ENCODE results near the gene MALT1. TPM values are rescaled to one million over a fixed set of nuclear protein-coding genes. Genes with fewer than 3 reads are reported as not detected.
A peak's percentile ranks its signal among the peaks of the same experiment; 100 is the strongest.

MALT1 gene, protein sequence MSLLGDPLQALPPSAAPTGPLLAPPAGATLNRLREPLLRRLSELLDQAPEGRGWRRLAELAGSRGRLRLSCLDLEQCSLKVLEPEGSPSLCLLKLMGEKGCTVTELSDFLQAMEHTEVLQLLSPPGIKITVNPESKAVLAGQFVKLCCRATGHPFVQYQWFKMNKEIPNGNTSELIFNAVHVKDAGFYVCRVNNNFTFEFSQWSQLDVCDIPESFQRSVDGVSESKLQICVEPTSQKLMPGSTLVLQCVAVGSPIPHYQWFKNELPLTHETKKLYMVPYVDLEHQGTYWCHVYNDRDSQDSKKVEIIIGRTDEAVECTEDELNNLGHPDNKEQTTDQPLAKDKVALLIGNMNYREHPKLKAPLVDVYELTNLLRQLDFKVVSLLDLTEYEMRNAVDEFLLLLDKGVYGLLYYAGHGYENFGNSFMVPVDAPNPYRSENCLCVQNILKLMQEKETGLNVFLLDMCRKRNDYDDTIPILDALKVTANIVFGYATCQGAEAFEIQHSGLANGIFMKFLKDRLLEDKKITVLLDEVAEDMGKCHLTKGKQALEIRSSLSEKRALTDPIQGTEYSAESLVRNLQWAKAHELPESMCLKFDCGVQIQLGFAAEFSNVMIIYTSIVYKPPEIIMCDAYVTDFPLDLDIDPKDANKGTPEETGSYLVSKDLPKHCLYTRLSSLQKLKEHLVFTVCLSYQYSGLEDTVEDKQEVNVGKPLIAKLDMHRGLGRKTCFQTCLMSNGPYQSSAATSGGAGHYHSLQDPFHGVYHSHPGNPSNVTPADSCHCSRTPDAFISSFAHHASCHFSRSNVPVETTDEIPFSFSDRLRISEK
- total RNA-seq, result 10 to 100 TPM; 17.7 to 28.8 TPM

DNA sequence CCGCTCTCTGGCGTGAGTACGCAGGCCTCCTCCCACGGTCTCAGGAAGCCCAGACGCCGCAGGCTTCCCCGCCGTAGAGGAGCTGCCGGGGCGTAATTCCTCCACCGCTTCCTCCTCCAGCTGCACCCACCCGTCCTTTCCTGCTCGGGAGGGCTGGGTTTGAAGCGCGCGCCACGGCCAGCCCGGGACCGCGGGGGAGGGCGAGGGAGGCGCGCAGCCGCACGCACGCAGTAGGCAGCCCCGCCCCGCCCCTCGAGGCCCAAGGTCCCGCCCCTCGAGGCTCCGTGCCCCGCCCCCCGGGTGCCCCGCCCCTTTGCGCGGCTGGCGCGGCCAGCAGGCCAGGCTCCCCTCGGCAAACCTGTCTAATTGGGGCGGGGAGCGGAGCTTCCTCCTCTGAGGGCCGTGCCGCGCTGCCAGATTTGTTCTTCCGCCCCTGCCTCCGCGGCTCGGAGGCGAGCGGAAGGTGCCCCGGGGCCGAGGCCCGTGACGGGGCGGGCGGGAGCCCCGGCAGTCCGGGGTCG, at the start of gene MALT1:
Gene MALT1 (plus strand): TSS at position 355 of the 521 bp plus-strand sequence. CDS start 179 bp downstream, outside the sequence.
- DNase-seq (ENCODE audit: low spot score) (peak; percentile 67), ATAC-seq (ENCODE audit: insufficient number of reproducible peaks, low FRiP score, low read depth) (peak; percentile 82)
- TF ChIP-seq, protein P1, sequence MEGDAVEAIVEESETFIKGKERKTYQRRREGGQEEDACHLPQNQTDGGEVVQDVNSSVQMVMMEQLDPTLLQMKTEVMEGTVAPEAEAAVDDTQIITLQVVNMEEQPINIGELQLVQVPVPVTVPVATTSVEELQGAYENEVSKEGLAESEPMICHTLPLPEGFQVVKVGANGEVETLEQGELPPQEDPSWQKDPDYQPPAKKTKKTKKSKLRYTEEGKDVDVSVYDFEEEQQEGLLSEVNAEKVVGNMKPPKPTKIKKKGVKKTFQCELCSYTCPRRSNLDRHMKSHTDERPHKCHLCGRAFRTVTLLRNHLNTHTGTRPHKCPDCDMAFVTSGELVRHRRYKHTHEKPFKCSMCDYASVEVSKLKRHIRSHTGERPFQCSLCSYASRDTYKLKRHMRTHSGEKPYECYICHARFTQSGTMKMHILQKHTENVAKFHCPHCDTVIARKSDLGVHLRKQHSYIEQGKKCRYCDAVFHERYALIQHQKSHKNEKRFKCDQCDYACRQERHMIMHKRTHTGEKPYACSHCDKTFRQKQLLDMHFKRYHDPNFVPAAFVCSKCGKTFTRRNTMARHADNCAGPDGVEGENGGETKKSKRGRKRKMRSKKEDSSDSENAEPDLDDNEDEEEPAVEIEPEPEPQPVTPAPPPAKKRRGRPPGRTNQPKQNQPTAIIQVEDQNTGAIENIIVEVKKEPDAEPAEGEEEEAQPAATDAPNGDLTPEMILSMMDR (IDR thresholded peaks at IDR 0.05), result no peak
- Histone ChIP-seq H3K27me3 (replicated peaks; ENCODE audit: insufficient read depth) (no peaks in the 10 kb centered on the region), H3K9me3 (no peaks in the 10 kb centered on the region), H3K4me1 (ENCODE audit: control insufficient read depth in 1 of 2, low read depth in 2 of 2) (peaks cover 5 to 11% of the 10 kb centered on the region in 2 donors), H3K36me3 (no peaks in the 10 kb centered on the region), H3K4me3 (peak within 1 kb of the TSS; percentile 85), H3K27ac (peak within 1 kb of the TSS; percentile 78 to 88)

DNA sequence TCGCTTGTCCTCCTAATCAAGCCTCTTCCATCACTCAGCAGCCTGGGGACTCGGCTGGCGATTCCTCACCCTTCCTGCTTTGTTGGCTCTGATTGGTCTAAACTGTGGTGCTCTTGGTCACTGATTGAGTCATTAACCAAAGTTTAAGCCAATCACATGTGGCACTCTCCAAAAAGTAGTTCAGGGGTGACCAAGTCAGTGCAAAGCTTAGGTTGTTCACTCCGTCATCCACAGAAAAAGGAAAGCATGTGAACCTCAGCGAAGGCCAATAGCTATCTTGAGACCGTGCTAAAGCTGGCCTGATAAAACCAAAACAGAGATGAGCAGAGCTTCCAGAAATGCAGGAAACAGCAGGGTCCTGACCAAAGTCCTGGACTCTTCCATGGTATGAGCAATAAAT, 47.3 kb upstream of the MALT1 start:
- H3K4me3 ChIP-seq, result no peak overlapping the region
- H3K4me1 ChIP-seq (ENCODE audit: control insufficient read depth in 1 of 2, low read depth in 2 of 2), result no peaks in the 10 kb centered on the region
- H3K36me3 ChIP-seq, result no peaks in the 10 kb centered on the region
- ATAC-seq (ENCODE audit: insufficient number of reproducible peaks, low FRiP score, low read depth), result no peak
- H3K27ac ChIP-seq, result no peak overlapping the region
- TF ChIP-seq, protein P1 (IDR thresholded peaks at IDR 0.05), result no peak
- no peak for DNase-seq (ENCODE audit: low spot score)
- H3K27me3 ChIP-seq (replicated peaks; ENCODE audit: insufficient read depth), result no peaks in the 10 kb centered on the region
- H3K9me3 ChIP-seq, result no peaks in the 10 kb centered on the region

DNA sequence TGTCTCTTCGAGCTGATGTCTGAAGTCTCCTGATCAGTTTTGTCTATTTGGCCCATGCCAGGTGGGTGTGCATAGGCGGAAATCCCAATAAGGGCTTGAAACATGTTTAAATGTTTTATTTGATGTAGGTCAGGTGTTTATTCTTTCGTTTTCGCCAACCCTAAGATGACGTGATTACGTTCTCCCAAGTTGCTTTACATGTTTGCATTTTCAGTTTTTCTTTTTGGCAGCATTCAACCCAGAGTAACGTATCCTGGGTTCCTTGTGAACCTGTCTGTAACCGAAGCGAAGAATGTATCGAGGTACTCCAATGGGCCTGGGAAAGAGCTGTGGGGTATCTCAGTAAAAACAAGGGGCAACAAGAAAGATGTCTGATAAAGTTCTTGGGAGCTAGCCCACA, 45.4 kb upstream of the MALT1 start:
- TF ChIP-seq, protein P1 (IDR thresholded peaks at IDR 0.05), result no peak
- Histone ChIP-seq H3K4me3 (no peak overlapping the region), H3K27ac (no peak overlapping the region), H3K4me1 (ENCODE audit: control insufficient read depth in 1 of 2, low read depth in 2 of 2) (no peaks in the 10 kb centered on the region), H3K9me3 (no peaks in the 10 kb centered on the region), H3K36me3 (no peaks in the 10 kb centered on the region), H3K27me3 (replicated peaks; ENCODE audit: insufficient read depth) (no peaks in the 10 kb centered on the region)
- ATAC-seq (ENCODE audit: insufficient number of reproducible peaks, low FRiP score, low read depth) (no peak), DNase-seq (ENCODE audit: low spot score) (no peak)

DNA sequence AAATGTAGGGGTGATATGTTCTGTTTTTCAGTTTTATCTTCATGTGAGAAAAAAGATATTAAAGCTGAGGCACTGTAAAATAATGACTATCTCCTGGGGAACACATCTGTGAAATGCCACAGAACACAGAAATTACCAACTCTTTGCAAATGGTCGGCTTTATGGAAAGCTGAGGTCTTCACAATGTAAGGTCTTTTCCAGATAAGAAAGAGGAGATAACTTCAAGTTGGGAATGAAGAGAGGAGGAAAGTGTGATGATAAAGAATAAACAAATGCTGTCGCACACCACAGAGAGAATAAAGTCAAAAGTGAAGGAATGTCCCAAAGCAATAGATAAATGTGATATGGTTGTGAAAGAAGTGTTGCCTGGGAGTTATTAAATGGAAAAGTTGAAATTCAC, 41.2 kb upstream of the MALT1 start:
- DNase-seq (ENCODE audit: low spot score) (no peak), ATAC-seq (ENCODE audit: insufficient number of reproducible peaks, low FRiP score, low read depth) (no peak)
- TF ChIP-seq, protein P1 (IDR thresholded peaks at IDR 0.05), result no peak
- Histone ChIP-seq H3K9me3 (no peaks in the 10 kb centered on the region), H3K27ac (no peak overlapping the region), H3K36me3 (no peaks in the 10 kb centered on the region), H3K4me1 (ENCODE audit: control insufficient read depth in 1 of 2, low read depth in 2 of 2) (no peaks in the 10 kb centered on the region), H3K4me3 (no peak overlapping the region), H3K27me3 (replicated peaks; ENCODE audit: insufficient read depth) (no peaks in the 10 kb centered on the region)

DNA sequence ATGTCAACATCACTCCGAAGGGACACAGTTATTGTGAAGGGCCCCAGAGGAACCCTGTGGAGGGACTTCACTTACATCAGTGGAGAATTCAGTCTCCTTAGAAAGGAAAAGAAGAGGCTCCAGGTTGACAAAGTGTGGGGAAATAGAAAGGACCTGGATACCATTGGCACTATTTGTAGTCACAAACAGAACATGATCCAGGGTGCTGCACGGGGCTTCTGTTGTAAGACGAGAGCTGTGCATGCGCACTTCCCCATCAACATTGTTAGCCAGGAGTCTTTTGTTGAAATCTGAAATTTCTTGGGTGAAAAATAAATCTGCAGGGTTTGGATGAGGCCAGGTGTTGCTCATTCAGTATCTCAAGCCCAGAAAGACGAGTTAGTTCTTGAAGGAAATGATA, 40.0 kb upstream of the MALT1 start:
- Histone ChIP-seq H3K36me3 (no peaks in the 10 kb centered on the region), H3K27ac (no peak overlapping the region), H3K27me3 (replicated peaks; ENCODE audit: insufficient read depth) (no peaks in the 10 kb centered on the region), H3K4me1 (ENCODE audit: control insufficient read depth in 1 of 2, low read depth in 2 of 2) (peaks cover 0 to 4% of the 10 kb centered on the region in 2 donors), H3K4me3 (no peak overlapping the region), H3K9me3 (no peaks in the 10 kb centered on the region)
- TF ChIP-seq, protein P1 (IDR thresholded peaks at IDR 0.05), result no peak
- ATAC-seq (ENCODE audit: insufficient number of reproducible peaks, low FRiP score, low read depth) (no peak), DNase-seq (ENCODE audit: low spot score) (no peak)

All from thoracic aorta (tissue), 2 donors.